GM19467 (cell line): ENCODE measurements around the gene CALML3.

Source experiments
- ATAC-seq: cut with Tn5 transposase; IDR thresholded peaks from one replicate; pipeline ENCODE4 v1.9.1; 2021; ENCODE audit warnings: mild to moderate bottlenecking, moderate library complexity; ENCODE audit not compliant: unreplicated experiment

CALML3 gene

DNA sequence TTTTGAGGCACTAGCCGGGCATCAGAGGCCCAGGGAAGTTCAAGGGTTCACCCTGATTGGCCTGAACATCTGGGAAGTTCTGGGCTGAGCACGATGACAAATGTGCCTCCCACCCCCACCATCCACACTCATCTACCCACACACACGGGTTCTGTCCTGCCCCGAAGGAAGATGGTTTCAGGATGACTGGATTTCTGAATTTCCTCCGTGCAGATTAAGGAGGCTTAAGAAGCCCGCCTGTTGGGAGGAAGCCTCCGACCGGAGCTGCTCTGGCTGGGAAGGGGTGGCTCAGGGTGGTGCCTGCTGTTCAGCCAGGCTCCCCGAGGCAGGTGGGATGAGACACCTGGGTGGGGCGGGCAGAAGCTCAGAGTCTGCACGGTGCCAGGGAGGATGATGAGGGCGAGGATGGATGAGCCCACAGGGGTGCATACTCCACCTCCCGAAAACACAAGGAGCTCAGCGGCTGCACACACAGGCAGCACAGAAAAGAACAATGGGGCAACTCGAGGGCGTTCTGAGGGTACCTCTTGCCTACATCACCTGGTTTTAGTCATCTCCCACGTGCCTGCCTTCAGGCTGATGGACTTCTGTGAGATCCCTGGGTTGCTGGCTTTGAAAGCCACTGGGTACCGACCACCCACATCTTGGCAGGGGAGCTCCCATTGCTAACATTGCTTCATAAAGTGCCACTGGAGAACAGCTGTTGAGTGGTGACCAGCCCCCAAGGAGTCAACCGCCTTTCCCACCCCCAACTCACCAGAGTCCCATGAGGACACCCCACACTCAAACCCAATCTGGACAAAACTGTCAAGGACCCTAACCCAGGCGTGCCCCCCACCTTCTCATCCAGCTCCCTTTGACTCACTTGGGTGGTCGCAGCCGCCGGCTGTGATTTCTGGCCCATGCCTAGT lies 41.2 kb downstream of the CALML3 start:
- no peak for ATAC-seq

- no peak for ATAC-seq
Observed at GRCh38 chr10:5566614-5567013, 41.9 kb downstream of the CALML3 start.

DNA sequence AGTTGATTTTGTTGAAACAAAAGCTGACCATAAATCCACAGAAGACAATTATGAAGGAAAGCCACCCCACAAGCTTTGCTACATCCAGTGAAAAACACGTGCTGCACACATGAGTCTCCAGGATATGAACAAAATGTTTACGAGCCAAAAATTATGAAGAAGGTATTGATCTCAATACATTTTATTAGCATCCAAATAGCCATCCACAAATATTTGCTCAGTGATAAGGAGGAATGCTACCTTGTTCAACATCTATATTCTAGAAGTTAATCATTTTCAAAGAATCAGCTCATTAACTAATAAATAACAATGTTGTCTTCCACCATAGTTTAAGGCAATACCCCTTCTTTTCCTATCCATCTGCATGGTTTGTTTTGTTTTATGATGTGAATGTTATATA lies 42.7 kb downstream of the CALML3 start:
- no peak for ATAC-seq

GRCh38 chr10:5568984-5569383 lies 44.2 kb downstream of the CALML3 start:
- ATAC-seq: no peak

- no peak for ATAC-seq
Observed at GRCh38 chr10:5569568-5569967, 44.8 kb downstream of the CALML3 start.

DNA sequence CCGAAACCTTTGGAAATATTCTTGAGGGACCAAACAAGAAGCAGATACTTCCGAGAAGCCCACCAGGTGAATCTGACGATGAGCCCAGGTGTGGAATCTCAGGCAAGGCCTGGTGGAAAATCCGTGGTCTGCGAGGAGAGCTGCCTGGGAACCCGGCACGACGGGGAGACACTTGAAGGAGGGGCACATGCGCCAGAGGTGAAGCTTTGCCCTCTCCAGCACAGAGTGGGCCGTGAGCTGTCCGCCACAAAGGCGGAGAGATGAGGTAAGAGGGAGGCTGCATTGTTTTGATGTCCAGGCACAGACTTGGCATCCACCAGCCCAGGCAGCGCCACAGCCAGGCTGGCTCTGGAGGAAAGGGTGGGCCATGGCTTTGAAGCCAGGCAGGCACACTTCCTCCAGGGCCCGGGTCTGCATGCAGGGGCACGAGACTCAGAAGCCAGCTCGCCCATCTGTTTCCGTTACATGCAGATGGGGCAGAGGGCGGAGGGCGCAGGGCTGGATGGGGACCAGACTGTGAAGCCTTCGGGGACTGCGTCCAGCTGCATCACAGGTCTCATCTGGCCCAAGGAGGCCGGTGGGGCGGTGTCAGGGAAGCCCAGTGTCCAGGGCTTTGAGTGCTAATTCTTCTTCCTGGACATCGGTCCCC lies 45.4 kb downstream of the CALML3 start:
- ATAC-seq: no peak

- no peak for ATAC-seq
Observed at GRCh38 chr10:5570979-5571810, 46.4 kb downstream of the CALML3 start.

- ATAC-seq: no peak
Observed at GRCh38 chr10:5571826-5572225, 47.1 kb downstream of the CALML3 start.

- no peak for ATAC-seq
Observed at GRCh38 chr10:5573319-5573950, 48.7 kb downstream of the CALML3 start.

DNA sequence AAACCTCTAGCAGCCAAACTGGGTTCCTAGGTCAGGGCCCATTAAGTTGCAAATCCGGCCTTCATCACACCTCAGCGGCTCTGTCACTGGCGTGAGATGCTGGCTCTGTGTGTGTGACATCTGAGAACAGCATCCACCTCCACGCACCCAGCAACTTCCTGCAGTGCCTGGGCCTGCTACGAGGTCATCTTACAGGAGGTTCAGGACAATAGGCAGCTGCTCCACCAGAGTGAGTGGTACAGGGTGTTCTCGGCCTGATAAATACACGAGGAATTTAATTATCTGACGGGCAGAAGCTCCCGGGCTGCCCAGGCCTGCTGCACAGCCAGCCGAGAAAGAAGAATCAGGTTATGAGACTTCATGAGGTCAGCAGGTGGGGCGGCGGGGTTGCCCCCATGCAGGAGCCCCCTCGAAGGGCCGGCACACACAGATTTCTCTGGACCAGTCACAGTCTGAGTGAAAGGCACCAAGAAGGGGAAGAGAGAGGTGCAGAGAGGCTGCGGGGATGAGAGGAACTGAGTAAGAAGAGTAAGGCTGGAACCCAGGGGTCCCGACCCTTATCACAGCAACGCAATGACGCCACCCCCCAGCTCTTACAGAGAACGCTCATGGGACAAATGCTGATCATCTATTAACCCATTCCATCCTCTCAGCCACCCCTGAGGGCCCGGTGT lies 49.3 kb downstream of the CALML3 start:
- ATAC-seq: no peak

DNA sequence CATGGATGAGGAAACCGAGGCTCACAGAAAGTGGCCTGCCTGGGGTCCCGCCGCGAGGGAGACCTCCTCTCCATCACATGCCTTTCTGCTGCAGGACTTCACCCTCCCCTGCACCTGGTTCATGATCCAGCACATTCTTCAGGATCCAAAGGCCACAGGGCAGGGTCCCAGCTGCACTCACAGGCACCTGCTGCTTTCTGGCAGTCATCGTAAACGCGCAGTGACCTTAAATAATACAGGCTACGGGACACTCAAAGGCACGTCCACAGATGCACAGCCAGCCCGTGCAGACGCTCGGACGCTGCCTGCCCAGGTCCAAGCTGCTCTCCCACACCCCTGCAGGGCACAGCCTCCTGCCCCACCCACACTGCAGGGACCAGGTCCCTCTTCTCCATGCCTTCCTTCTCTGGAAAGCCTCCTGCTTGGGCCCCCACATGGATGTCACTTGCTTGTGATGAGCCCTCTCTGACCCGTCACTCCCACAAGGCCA lies 49.9 kb downstream of the CALML3 start:
- ATAC-seq: no peak

GRCh38 chr10:5575144-5575481 lies 50.4 kb downstream of the CALML3 start:
- no peak for ATAC-seq

DNA sequence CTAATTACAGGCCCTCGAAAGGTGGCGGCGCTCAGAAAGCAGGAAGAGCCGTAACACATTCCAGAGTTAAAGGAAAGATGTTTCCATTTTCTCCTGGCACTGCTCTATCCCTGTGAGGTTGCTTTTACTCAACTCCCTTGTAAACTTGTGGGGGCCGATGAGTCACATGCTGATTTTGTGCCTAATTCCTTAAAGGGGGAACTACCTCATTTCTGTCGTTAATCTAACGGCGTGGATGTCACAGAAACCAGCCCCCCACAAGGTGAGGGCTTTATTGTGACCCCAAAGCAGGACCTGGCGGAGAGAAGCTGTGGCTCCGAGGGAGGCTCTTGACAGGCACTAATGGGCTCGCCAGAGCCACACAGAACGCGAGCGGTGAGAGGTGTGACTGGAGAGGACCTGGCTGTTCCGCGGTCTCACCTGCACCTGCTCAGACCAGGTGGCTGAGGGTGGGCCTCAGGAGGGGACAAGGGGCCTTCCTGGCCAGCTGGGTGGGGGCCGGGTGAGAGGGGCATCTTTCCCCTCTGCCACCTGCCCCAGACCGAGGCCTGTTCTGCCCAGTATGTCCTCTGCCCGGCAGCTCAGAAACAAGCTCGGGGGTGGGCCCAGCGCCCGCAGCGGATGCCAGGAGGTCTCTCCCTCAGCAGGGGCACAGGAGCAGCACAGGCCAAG lies 50.9 kb downstream of the CALML3 start:
- no peak for ATAC-seq

DNA sequence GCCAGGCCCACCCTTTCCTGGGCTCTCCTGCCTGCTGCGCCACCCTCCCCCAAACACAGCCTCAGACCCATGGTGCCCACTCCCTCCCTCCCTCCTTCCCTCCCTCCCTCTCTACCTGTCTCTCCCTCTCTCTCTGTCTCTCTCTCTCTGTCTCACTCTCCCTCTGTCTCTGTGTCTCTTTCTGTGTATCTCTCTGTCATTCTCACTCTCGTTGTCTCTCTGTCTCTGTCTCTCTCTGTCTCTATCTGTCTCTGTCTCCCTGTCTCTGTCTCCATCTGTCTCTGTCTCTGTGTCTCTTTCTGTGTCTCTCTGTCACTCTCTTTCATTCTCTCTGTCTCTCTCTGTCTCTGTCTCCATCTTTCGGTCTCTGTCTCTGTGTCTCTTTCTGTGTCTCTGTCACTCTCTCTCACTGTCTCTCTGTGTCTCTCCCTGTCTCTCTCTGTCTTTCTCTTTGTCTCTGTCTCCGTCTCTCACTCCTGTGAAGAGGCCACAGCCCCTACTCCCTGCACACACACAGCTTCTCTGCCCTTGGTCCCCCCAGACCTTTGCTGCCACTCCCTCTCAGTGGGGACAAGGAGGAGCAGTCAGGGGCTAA lies 51.5 kb downstream of the CALML3 start:
- ATAC-seq: no peak
